IPS-18a (cell line): Measurements from ENCODE around the gene HPD.
"Not testable (repeated sequence)": the region's sequence is repeated elsewhere in the genome, so short reads cannot be mapped to it uniquely, and the experiment has no call there.

ENCODE experiments used
- H3K27ac ChIP-seq: one replicate; pipeline ENCODE4 v1.5.1; 2013; ENCODE audit warnings: low read length
- H3K27me3 ChIP-seq: one replicate; pipeline ENCODE4 v1.6.1; 2013; ENCODE audit warnings: mild to moderate bottlenecking, low read length; ENCODE audit not compliant: control insufficient read depth, insufficient read depth
- H3K36me3 ChIP-seq: one replicate; pipeline ENCODE4 v1.6.1; 2013; ENCODE audit warnings: low read depth, low read length; ENCODE audit not compliant: control insufficient read depth
- H3K4me1 ChIP-seq: one replicate; pipeline ENCODE4 v1.6.1; 2013; ENCODE audit warnings: low read depth, low read length; ENCODE audit not compliant: control insufficient read depth
- H3K4me3 ChIP-seq: one replicate; pipeline ENCODE4 v1.5.1; 2013; ENCODE audit warnings: low read length
- H3K9ac ChIP-seq: one replicate; pipeline ENCODE4 v1.6.1; 2013; ENCODE audit warnings: mild to moderate bottlenecking, low read length, moderate library complexity
- H3K9me3 ChIP-seq: one replicate; pipeline ENCODE4 v1.6.1; 2013; ENCODE audit warnings: low read depth, low read length; ENCODE audit not compliant: control insufficient read depth

The HPD gene

DNA sequence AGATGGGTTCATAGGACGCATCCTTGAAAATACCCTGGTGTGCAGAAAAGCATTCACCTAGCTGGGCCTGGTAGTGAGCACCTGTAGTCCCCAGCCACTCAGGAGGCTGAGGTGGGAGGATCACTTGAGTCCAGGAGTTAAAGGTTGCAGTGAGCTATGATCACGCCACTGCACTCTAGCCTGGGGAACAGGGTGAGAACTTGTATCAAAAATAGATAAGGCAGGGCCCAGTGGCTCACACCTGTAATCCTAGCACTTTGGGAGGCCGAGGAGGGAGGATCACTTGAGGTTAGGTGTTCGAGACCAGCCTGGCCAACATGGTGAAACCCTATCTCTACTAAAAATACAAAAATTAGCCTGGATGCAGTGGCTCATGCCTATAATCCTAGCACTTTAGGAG lies 2.0 kb upstream of the HPD start:
- not testable (repeated sequence) for H3K4me3 ChIP-seq, H3K27me3 ChIP-seq, H3K36me3 ChIP-seq, H3K9ac ChIP-seq, H3K4me1 ChIP-seq, H3K27ac ChIP-seq, H3K9me3 ChIP-seq

DNA sequence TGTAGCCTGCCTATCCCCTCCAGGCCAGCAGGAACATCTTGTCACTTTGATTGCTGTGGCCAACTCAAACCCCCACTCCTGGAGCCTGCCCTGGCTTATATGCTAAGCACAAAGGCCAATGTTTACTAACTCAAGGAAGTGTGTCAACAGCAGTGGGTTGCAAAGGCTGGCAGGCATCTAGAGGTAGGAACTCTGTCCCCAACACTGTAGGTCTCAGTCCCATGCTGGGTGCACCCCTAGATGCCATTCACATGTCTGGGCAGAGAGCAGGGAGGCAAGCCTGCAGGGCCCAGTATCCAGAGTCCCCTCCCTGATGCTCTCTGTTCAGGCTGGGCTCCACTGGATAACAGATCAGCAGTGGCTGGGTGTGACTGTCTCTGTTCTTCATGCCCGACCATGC lies 1.6 kb upstream of the HPD start:
- H3K27me3 ChIP-seq = no peaks in the 10 kb centered on the region
- peaks cover 7% of the 10 kb centered on the region for H3K4me1 ChIP-seq
- no peak overlapping the region for H3K4me3 ChIP-seq
- H3K27ac ChIP-seq = no peak overlapping the region
- H3K9ac ChIP-seq = no peak overlapping the region
- no peaks in the 10 kb centered on the region for H3K36me3 ChIP-seq
- no peaks in the 10 kb centered on the region for H3K9me3 ChIP-seq

DNA sequence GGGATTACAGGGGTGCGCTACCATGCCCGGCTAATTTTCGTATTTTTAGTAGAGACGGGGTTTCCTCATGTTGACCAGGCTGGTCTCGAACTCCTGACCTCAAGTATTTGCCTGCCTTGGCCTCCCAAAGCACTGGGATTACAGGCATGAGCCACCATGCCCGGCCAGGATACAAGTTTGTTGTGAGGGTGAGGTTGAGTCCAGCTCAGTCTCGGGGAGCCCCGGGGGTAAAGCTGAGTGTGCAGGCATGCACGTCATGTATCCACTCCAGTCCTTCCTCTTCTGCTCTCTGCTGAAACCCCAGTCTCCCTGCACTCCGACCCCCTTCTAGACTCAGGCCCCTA lies 369 bp downstream of the HPD start:
- Histone ChIP-seq H3K9me3 (no peaks in the 10 kb centered on the region), H3K4me3 (no peak overlapping the region), H3K36me3 (no peaks in the 10 kb centered on the region), H3K27ac (no peak overlapping the region), H3K4me1 (peaks cover 7% of the 10 kb centered on the region), H3K27me3 (no peaks in the 10 kb centered on the region), H3K9ac (no peak overlapping the region)

DNA sequence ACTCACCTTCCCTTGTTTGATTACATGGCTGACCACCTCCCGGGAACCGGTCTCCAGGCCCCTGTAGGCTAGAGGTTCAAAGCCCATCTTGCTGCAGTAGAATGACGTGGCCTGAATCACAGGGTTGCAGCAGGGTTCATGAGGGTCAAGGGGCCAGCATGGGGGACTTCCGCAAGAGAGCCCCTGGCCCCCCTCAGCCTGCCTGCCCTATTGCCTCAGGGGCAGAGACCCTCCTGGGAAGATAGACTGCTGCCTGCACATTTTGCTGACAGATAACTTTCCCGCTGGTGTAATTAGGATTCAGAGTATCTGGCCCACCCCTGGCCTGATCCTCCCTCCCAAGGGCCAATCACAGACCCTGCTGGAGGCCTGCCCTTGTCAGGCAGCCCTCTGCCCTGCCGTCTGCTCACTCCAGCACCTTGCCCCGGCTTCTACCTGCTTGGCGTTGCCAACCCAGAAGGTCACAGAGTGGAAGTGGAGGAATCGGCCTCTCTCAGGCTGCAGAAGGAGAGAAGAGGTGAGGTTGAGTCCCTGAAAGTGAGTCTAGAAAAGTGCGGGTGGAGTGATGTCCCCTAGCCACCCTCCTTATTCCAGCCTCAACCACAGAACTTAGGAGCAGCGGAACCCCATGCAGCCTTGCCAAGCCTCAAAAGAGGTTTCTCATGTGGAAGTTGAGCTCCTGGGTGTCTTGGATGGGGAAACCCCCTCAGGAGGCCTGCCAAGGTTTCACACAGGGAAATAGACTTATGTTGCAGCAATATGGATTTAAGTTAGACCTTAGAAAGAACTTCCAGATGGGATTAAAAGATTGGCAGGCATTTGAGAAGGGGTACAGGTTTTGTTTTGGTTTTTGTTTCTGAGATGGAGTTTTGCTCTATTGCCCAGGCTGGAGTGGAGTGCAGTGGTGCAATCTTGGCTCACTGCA lies 1.1 kb downstream of the HPD start:
- peaks cover 7% of the 10 kb centered on the region for H3K4me1 ChIP-seq
- no peak overlapping the region for H3K4me3 ChIP-seq
- H3K36me3 ChIP-seq = no peaks in the 10 kb centered on the region
- no peaks in the 10 kb centered on the region for H3K9me3 ChIP-seq
- no peaks in the 10 kb centered on the region for H3K27me3 ChIP-seq
- no peak overlapping the region for H3K27ac ChIP-seq
- no peak overlapping the region for H3K9ac ChIP-seq

DNA sequence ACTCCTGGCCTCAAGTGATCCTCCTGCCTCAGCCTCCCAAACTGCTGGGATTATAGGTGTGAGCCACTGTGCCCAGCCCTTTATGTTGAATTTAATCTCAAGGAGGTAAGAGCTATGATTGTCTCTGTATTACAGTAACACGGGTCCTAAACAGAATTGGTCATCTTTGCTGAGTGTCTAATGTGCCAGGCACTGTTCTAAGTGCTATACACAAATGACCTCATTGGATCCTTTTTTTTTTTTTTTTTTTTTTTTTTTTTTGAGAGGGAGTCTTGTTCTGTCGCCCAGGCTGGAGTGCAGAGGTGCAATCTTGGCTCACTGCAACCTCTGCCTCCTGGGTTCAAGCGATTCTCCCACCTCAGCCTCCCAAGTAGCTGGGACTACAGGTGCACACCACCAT lies 6.3 kb downstream of the HPD start:
- H3K9me3 ChIP-seq, H3K4me1 ChIP-seq, H3K4me3 ChIP-seq, H3K27me3 ChIP-seq, H3K27ac ChIP-seq, H3K9ac ChIP-seq, H3K36me3 ChIP-seq: not testable (repeated sequence)

DNA sequence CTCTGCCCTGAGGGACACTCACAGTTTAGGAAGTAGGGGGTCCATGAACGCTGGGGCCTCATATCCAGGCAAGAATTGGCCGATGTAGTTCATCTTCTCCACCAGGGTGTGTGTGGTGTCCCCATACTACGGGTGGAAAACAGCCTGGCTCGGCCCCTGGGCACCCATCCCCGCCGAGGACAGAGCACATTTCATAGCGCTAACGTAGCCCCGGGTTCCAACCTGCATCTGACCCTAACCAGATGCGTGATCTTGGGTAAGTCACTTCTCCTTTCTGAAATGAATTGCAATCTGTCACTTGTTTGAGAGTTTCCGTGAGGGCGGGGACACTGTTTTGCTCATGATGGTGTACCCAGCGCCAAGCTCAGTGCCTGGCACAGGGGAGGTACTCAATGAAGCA lies 9.0 kb downstream of the HPD start:
- no peak overlapping the region for H3K27ac ChIP-seq
- H3K9ac ChIP-seq = no peak overlapping the region

DNA sequence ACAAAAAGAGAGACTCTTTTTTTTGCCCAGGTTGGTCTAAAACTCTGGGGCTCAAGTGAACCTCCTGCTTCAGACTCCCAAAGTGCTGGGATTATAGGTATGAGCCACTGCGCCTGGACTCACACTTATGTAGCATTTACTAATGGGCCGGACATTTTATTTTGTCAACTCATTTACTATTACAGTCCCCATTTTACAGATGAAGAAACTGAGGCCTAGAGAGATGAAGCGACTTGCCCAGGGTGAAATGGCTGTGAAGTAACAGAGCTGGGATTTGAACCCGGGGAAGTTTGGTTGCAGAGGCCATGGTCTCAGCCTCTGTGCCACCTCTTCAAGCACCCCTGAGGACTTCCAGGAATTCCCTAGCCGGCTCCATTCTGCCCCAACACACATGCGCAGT lies 9.4 kb downstream of the HPD start:
- H3K4me3 ChIP-seq = no peak overlapping the region
- no peaks in the 10 kb centered on the region for H3K36me3 ChIP-seq
- no peaks in the 10 kb centered on the region for H3K27me3 ChIP-seq
- H3K9ac ChIP-seq = no peak overlapping the region
- H3K9me3 ChIP-seq = no peaks in the 10 kb centered on the region
- H3K4me1 ChIP-seq = no peaks in the 10 kb centered on the region
- H3K27ac ChIP-seq = no peak overlapping the region

More for the DNA sequence above, 9.0 kb downstream of the HPD start:
- no peaks in the 10 kb centered on the region for H3K27me3 ChIP-seq
- H3K4me1 ChIP-seq = no peaks in the 10 kb centered on the region
- no peak overlapping the region for H3K4me3 ChIP-seq
- H3K36me3 ChIP-seq = no peaks in the 10 kb centered on the region
- no peaks in the 10 kb centered on the region for H3K9me3 ChIP-seq

DNA sequence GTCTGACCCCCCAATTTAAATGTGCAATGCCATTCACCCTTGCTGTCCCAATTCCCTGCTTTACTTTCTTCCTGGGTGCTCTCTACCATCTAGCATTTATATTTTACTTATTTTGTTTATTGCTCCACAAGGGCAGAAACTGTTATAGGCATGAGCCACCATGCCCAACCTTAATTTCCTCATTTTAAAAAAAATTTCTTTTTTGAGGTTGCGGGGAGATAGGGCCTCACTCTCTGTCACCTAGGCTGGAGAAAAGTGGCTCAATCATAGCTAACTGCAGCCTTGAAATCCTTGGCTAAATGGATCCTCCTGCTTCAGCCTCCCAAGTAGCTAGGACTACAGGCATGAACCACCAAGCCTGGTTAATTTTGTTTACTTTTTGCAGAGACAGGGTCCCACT lies 13.0 kb downstream of the HPD start:
- no peak overlapping the region for H3K4me3 ChIP-seq
- H3K27me3 ChIP-seq = no peaks in the 10 kb centered on the region
- no peaks in the 10 kb centered on the region for H3K9me3 ChIP-seq
- H3K27ac ChIP-seq = no peak overlapping the region
- H3K36me3 ChIP-seq = no peaks in the 10 kb centered on the region
- H3K4me1 ChIP-seq = no peaks in the 10 kb centered on the region
- no peak overlapping the region for H3K9ac ChIP-seq

DNA sequence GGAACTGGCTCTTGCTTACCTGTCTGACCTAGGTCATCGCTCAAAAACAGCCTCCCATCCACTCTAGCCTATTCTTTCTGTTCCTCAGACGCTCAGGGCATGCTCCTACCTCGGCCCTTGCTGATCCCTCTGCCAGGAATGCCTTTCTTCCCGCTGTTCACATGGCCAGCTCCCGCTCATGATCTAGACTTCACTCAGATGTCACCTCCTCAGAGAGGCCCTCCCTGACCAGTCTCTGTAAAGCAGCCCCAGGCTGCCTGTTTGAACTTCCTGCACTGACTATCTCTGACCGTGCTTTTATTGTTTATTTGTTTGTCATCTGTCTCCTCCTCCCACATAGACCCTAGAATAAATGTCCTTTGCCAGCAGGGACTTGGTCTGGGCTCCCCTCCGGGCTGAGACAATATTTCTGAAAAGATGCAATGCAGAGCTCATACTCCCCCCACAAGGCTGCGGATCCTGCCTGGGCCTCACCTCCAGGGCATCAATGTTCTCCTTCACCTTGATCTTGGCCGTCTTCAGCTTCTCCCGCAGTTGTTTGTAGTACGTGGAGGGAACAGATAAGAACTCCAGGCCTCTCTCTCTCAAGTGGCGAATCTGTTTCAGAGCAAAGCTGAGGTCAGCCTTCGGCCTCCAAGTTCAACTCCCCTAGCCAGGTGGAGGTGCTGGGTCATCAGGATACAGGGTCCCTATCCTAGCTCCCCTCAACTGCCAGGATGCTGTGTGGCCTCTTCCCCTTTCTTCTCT lies 15.2 kb downstream of the HPD start:
- Histone ChIP-seq H3K9ac (no peak overlapping the region), H3K9me3 (no peaks in the 10 kb centered on the region), H3K27me3 (no peaks in the 10 kb centered on the region), H3K4me1 (no peaks in the 10 kb centered on the region), H3K27ac (no peak overlapping the region), H3K4me3 (no peak overlapping the region), H3K36me3 (no peaks in the 10 kb centered on the region)

DNA sequence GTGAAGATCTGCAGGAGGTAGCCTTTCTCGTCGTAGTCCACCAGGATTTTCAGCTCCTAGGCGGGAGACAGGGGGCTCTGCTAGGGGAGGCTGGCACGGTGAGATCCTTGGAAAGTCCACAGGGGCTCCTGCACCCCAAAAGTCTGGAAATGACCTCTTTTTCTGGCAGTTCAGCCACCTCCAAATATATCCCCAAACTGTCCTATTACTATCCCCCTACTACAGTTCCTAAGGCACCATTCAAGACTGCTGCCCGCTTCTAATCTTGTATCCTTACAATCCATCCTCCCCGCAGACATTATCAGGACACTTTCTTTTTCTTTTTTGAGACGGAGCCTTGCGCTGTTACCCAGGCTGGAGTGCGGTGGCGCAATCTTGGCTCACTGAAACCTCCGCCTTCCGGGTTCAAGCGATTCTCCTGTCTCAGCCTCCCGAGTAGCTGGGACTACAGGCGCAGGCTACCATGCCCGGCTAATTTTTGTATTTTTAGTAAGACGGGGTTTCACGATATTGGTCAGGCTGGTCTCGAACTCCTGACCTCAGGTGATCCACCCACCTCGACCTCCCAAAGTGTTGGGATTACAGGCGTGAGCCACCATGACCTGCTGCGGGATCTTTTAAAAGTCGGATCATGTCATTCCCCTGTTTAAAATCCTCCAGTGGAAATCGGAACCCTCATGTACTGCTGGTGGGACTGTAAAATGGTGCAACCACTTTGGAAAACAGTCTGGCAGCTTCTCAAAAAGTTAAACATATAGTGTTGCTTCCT lies 18.5 kb downstream of the HPD start:
- Histone ChIP-seq H3K36me3 (no peaks in the 10 kb centered on the region), H3K9me3 (no peaks in the 10 kb centered on the region), H3K9ac (peak overlapping the region; percentile 49), H3K4me1 (no peaks in the 10 kb centered on the region), H3K4me3 (peak overlapping the region; percentile 78), H3K27ac (no peak overlapping the region), H3K27me3 (no peaks in the 10 kb centered on the region)

DNA sequence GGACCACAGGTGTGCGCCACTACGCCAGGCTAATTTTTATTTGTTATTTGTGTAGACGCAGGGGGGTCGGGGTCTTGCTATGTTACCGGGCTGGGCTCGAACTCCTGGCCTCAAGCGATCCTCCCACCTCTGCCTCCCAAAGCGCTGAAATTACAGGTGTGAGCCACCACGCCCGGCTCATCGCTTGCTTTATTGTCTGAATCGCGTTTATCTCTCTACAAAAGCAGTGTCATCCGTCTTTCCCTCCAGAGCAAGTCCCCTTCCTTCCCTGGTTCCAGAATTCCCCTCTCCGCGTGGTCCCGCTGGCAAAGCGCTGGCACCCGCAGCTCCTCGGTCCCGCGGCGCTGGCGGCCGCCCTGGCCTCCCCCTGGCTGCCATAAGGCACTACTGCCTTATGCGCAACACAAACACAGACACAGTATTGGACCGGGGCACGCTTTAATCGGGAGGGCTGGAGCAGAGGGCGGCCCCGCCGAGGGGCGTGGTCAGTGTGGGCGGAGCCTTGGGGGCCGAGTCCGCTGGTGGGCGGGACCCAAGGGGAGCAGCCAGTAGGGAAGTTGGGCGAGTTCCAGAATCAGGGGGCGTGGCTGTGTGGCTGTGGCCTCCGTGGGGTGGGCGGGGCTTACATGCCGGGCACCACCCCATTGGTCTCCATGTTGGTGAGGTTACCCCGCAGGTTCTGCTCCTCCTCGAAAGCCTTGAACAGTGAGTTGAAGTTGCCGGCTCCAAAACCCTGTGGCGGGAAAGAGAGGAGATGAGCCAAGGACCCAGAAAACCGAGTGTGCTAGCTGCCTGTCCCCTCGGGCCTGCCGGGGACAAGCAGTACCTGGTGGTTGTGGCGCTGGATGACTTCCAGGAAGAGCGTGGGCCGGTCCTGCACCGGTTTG lies 19.3 kb downstream of the HPD start:
- no peak overlapping the region for H3K27ac ChIP-seq
- no peaks in the 10 kb centered on the region for H3K9me3 ChIP-seq
- H3K9ac ChIP-seq = peak overlapping the region; percentile 49
- H3K27me3 ChIP-seq = no peaks in the 10 kb centered on the region
- no peaks in the 10 kb centered on the region for H3K4me1 ChIP-seq
- no peaks in the 10 kb centered on the region for H3K36me3 ChIP-seq
- H3K4me3 ChIP-seq = peak overlapping the region; percentile 78
